ENCODE data around the gene DLL3.
A peak's percentile ranks its signal among the peaks of the same experiment; 100 is the strongest.

The DLL3 gene

DNA sequence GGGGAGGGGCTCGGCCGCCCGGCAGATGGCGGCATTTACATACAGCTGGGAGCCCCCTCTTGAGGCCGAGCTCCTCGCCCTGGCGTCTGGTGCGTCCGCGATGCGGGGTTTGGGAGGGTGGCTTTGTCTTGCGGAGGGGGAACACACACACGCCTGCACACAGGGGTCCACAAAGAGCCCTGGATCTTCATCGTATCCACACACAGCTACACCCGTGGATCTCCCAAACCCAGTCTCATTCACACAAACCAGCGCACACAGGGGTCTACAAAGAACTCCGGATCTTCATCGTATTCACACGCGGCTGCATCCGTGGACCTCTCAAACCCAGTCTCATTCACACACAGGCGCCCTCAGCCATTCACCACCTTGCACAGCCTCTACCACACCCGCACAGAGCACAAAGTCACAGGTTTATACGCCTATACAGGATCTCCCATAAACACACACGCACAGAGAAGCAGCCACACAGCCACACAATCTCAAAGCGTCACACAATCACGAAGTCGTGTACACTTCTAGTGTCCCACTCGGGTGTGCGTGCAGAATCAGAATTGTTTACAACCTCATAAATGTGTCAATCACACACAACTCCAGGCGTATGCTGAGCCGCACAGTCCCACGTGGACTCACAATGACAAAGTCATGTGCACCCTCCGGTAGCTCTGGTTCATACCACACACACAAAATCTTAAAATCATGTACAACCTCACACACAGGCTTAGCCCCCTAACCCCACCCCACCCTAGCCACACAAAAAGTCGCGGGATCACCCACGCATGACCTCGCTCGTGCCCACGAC, 550 bp upstream of the DLL3 start:
- DNase-seq (ENCODE audit: low read depth), result no peak
- peak; percentile 44 for TF ChIP-seq CTCF (IDR thresholded peaks at IDR 0.05; ENCODE audit: control insufficient read depth, insufficient read depth, low read depth, low read length, missing control alignments)
- H3K4me3 ChIP-seq (ENCODE audit: control insufficient read depth, low read depth, low read length), result peak overlapping the region; percentile 5

DNA sequence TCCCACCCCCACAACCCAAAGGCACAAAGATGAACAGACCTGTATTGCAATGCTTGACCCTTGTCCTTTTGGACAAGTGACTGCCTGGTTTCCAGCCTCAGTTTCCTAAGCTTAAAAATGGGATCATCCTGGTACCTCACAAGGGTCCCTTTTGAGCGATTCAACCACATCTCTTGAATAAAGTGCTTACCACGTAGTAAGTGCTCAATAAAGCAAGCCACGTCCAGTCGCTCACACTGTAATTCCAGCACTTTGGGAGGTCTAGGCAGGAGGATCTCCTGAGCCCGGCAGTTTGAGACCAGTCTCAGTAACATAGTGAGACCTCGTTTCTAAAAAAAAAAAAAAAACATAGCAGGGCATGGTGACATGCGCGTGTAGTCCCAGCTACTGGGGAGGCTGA, 1.2 kb downstream of the DLL3 start:
- no peak overlapping the region for H3K4me3 ChIP-seq (ENCODE audit: control insufficient read depth, low read depth, low read length)
- DNase-seq (ENCODE audit: low read depth), result no peak
- TF ChIP-seq CTCF (IDR thresholded peaks at IDR 0.05; ENCODE audit: control insufficient read depth, insufficient read depth, low read depth, low read length, missing control alignments), result no peak

- TF ChIP-seq CTCF (IDR thresholded peaks at IDR 0.05; ENCODE audit: control insufficient read depth, insufficient read depth, low read depth, low read length, missing control alignments), result no peak
- H3K4me3 ChIP-seq (ENCODE audit: control insufficient read depth, low read depth, low read length), result no peak overlapping the region
- DNase-seq (ENCODE audit: low read depth), result no peak
These were observed 1.8 kb downstream of the DLL3 start for GRCh38 chr19:39500543-39500942.

- no peak for DNase-seq (ENCODE audit: low read depth)
- TF ChIP-seq CTCF (IDR thresholded peaks at IDR 0.05; ENCODE audit: control insufficient read depth, insufficient read depth, low read depth, low read length, missing control alignments), result no peak
- H3K4me3 ChIP-seq (ENCODE audit: control insufficient read depth, low read depth, low read length), result no peak overlapping the region
These were observed 2.6 kb downstream of the DLL3 start for GRCh38 chr19:39501340-39501739.

DNA sequence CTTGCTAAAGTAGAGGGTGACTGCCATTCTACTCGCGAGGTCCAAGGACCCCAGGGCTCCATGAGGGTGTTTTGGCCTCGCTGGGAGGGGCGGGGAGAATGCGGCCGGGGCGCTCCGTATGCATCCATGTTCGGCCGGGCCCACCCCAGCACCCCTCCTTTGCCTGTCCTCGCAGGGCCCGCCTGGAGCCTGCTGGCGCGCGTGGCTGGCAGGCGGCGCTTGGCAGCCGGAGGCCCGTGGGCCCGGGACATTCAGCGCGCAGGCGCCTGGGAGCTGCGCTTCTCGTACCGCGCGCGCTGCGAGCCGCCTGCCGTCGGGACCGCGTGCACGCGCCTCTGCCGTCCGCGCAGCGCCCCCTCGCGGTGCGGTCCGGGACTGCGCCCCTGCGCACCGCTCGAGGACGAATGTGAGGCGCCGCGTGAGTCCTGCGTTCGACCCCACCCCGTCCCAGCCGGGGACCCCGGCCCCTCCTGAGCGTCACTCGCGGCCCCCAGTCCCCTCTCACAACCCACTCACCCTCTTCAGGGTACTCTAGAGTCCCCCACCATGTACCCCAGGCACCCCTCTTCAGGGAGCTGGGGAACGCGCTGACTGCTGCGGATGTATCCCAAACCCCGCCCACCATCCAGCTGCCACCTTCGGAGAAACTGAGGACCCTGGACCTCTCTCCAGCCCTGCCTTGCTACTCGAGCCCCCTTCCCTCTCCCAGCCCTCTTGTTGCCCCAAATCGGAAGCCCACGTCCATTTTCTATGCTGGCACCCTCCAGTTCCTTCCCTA, 4.1 kb downstream of the DLL3 start:
- TF ChIP-seq CTCF (IDR thresholded peaks at IDR 0.05; ENCODE audit: control insufficient read depth, insufficient read depth, low read depth, low read length, missing control alignments), result peak; percentile 37
- no peak overlapping the region for H3K4me3 ChIP-seq (ENCODE audit: control insufficient read depth, low read depth, low read length)
- DNase-seq (ENCODE audit: low read depth), result no peak

- TF ChIP-seq CTCF (IDR thresholded peaks at IDR 0.05; ENCODE audit: control insufficient read depth, insufficient read depth, low read depth, low read length, missing control alignments), result no peak
- H3K4me3 ChIP-seq (ENCODE audit: control insufficient read depth, low read depth, low read length), result peak overlapping the region; percentile 14; the same call in 1 of the 2 replicates
- DNase-seq (ENCODE audit: low read depth), result no peak
These were observed 7.8 kb downstream of the DLL3 start for GRCh38 chr19:39506598-39506943.
